Left renal pelvis (tissue), 4 donors: Measurements from ENCODE around the gene KDM4B. TPM values are rescaled to one million over a fixed set of nuclear protein-coding genes. Genes with fewer than 3 reads are reported as not detected.
"Not testable (repeated sequence)": the region's sequence is repeated elsewhere in the genome, so short reads cannot be mapped to it uniquely, and the experiment has no call there.

ENCODE experiments used
- DNase-seq, 4 donors: peaks; one replicate each; pipeline ENCODE4 v3.0.0-alpha.2; 2013; ENCODE audit warnings: low read depth in 4 of 4, low spot score in 3 of 4
- polyA plus RNA-seq, 4 donors: library from polyadenylated mRNA; unstranded; fragments of 120-200 nt; gene quantifications; one replicate each; pipeline ENCODE4 v1.2.1, GENCODE V29; 2013; ENCODE audit not compliant: insufficient read length in 4 of 4

Gene KDM4B
- polyA plus RNA-seq, 4 donors: 18.5 to 28.4 (median 22.4) TPM

- DNase-seq: no peak
These were observed 186.8 kb downstream of the KDM4B start for GRCh38 chr19:5155586-5156210.

DNA sequence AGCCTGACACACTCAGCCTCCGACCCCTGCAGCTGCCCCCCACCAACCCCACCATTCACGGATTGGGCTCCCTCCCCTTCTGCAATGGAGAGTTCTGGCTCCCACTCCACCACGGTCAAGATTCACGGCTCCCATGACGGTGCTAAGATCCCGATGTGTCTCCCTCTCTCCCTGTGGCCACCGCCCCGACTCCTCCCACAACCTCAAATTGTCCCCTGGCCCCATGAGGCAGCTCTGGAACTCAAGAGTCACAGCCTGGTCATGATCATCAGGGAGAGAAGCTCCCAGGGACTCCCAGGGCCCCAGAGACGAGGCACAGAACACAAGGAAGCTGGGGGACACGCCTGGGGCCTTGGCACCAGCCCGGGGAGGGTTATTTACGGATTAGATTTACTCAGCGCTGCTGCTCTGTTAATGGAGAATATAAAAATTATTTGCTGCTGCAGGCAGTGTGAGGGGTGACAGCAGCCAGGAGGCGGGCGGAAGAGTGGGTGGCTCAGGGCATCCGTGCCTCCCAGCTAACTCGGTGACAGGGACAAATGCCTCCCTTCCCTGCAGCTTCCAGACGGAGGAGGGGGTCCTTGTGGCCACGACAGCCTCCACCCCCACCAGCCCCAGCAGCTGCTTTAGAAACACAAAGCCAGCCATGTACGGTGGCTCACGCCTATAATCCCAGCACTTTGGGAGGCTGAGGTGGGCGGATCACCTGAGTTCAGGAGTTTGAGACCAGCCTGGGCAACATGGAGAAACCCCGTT, 187.5 kb downstream of the KDM4B start:
- no peak for DNase-seq

- no peak for DNase-seq
These were observed 188.3 kb downstream of the KDM4B start for GRCh38 chr19:5157186-5157585.

- not testable (repeated sequence) for DNase-seq
These were observed 189.7 kb downstream of the KDM4B start for GRCh38 chr19:5158549-5159134.

- not testable (repeated sequence) for DNase-seq
These were observed 191.4 kb downstream of the KDM4B start for GRCh38 chr19:5160158-5160795.

GRCh38 chr19:5164845-5165696, 196.2 kb downstream of the KDM4B start:
- not testable (repeated sequence) for DNase-seq

GRCh38 chr19:5165697-5166019, 196.7 kb downstream of the KDM4B start:
- DNase-seq: no peak

DNA sequence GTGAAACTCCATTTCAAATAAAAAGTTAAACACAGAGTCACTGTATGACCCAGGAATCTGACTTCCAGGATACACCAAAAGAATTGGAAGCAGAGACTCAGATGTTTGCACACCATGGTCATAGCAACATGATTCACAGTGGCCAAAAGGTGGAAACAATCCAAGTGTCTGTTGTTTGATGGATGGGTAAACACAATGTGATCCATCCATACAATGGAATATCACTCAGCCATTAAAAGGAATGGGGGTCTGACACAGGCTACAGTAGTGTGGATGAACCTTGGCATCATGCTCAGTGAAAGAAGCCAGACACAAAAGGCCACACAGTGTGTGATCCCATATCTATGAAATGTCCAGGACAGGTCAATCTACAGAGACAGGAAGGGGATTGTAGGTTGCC, 197.3 kb downstream of the KDM4B start:
- no peak for DNase-seq

DNA sequence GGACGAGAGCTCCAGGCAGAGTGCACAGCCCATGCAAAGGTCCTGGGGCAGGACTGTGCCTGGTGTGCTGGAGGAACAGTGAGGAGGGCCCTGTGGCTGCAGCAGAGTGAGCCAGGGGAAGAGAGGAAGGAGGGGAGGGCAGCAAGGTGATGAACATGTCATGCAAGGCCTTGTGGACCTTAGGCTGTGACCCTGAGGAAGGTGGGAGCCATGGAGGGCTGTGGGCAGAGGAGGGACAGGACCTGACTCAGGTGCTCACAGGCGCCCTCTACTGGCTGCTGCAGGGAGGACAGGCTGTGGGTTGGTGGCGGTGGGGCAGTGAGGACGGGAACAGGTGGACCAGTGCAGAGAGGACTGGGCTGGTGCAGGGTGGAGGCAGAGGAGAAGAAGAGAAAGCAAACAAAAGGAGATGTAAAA, 201.4 kb downstream of the KDM4B start:
- no peak for DNase-seq

DNA sequence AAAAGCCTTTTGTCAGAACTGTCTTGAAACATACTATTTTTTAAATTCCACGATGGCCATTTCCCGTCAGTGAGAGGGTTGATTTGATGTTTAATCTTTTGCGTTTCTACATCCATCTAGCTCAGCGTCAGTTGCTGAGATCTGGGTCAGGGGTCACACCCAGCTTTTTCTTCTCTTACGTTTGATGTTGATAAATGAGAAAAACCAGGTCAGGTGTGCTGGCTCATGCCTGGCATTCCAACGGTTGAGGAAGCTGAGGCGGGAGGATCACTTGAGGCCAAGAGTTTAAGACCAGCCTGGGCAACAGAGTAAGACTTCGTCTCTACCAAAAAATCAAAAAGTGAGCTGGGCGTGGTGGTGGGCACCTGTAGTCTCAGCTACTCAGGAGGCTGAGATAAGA, 202.8 kb downstream of the KDM4B start:
- DNase-seq: no peak

- no peak for DNase-seq
These were observed 204.1 kb downstream of the KDM4B start for GRCh38 chr19:5172859-5173630.

DNA sequence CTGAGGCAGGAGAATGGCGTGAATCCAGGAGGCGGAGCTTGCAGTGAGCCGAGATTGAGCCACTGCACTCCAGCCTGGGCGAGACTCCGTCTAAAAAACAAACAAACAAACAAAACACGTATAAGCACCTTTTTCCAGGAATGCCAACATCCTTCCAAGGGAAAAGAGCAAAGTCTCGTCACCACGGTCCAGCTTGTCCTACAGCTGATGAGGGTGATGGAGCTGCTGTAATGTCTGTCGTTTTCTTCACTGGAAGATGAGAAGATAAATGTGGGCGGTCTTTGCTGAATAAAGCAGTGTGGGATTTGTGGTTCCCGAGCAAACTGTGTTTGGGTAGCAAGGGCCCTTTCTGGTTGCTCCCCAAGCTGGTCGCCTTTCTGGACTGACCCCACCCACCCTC, 205.1 kb downstream of the KDM4B start:
- no peak for DNase-seq

- DNase-seq: no peak
These were observed 209.0 kb downstream of the KDM4B start for GRCh38 chr19:5177745-5178450.

- DNase-seq: no peak
These were observed 209.9 kb downstream of the KDM4B start for GRCh38 chr19:5178841-5179240.

DNA sequence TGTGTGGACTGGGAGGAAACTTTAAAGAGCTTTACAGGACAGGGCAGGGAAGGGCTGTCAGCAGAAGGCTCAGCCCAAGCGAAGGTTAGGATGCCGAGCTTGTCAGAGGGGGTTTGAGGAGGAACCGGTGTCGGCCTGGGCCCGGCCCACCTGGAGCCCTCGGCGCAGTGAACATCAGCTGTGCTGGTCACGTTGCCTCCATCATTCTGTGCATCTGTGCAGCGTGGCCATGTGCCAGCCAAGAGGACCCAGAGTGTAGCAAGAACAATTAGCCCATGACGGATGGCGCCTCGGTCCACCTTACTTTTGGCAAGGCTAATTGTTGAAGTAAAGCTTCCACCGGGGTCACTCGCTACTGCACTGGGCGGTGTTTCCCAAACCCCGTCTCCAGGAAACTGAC, 210.3 kb downstream of the KDM4B start:
- no peak for DNase-seq

DNA sequence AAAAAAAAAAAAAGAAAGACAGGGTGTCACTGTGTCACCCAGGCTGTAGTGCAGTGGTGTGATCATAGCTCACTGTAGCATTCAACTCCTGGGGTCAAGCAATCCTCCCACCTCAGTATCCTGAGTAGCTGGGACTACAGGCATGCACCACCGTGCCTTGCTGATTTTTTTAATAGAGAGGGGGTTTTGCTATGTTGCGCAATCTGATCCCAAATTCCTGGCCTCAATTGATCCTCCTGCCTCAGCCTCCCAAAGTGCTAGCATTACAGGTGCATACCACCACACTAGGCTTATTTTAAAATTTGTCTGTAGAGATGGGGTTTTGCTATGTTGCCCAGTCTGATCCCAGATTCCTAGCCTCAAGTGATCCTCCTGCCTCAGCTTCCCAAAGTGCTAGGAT, 212.4 kb downstream of the KDM4B start:
- no peak for DNase-seq

GRCh38 chr19:5182751-5183150, 213.8 kb downstream of the KDM4B start:
- no peak for DNase-seq

DNA sequence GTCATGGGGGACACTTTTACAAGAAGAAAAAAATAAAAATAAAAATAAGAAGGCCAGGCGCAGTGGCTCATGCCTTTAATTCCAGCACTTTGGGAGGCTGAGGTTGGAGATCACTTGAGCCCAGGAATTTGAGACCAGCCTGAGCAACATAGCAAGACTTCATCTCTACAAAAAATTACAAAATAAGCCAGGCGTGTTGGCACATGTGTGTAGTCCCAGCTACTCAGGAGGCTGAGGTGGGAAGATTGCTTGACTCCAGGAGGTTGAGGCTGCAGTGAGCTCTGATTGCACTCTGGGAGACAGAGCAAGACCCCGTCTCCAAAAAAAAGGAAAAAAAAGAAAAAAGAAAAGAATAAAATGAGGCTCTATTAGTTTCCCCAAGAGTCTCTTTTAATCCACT, 214.7 kb downstream of the KDM4B start:
- DNase-seq: no peak

DNA sequence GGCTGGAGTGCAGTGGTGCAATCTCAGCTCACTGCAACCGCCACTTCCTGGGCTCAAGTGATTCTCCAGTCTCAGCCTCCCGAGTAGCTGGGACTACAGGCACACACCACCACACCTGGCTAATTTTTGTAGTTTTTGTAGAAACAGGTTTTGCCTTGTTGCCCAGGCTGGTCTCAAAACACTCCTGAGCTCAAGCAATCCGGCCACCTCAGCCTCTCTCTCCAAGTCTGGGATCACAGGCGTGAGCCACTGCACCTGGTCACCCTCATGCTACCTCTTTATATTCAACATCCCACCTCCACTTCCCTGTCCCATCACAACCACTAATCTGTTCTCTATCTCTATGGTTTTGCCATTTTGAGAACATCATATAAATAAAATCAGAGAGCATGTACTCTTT, 216.0 kb downstream of the KDM4B start:
- DNase-seq: no peak
